Common myeloid progenitor, CD34-positive (primary cell): Measurements from ENCODE around the gene MAT2A.
A peak's percentile ranks its signal among the peaks of the same experiment; 100 is the strongest.

Source experiments
- CTCF ChIA-PET: fragments of 350-600 bp; sonication (Branson Sonifier 250); formaldehyde crosslinking; loops from one replicate; lab custom pipeline; 2021; ENCODE audit warnings: antibody characterized with exemption; lab: Charles Lee
- POLR2A ChIA-PET: fragments of 350-600 bp; sonication (Branson Sonifier 250); formaldehyde crosslinking; loops from one replicate; lab custom pipeline; 2021; ENCODE audit warnings: antibody characterized with exemption; lab: Charles Lee
- DNase-seq, 3 donors: peaks; one replicate each; pipeline versions ENCODE4 v3.0.0 to v3.0.0-alpha.2; 2013
- H3K27ac ChIP-seq, 2 experiments: 1 replicate in 1 of 2; 2 replicates in 1 of 2; pipeline ENCODE4 v1.7.0; 2013; ENCODE audit warnings: inconsistent platforms in 2 of 2, low read length in 2 of 2, mild to moderate bottlenecking in 2 of 2, low read depth in 1 of 2, moderate library complexity in 1 of 2; ENCODE audit not compliant: severe bottlenecking in 2 of 2, insufficient read depth in 1 of 2, poor library complexity in 1 of 2
- H3K27me3 ChIP-seq, 5 experiments: replicated peaks in 2 of 5; 1 replicate in 3 of 5; 2 replicates in 2 of 5; pipeline versions ENCODE4 v1.6.1 to v1.7.0; 2013; ENCODE audit warnings: low read length in 4 of 5, mild to moderate bottlenecking in 2 of 5, moderate library complexity in 2 of 5, inconsistent platforms in 1 of 5; ENCODE audit not compliant: insufficient read depth in 5 of 5, control insufficient read depth in 4 of 5
- H3K36me3 ChIP-seq, 4 experiments: 1 replicate in 2 of 4; 2 replicates in 2 of 4; pipeline versions ENCODE4 v1.6.1 to v1.7.0; 2013; ENCODE audit warnings: low read length in 3 of 4, control low read depth in 1 of 4, mild to moderate bottlenecking in 1 of 4; ENCODE audit not compliant: control insufficient read depth in 4 of 4, insufficient read depth in 4 of 4
- H3K4me1 ChIP-seq, 4 experiments: 1 replicate in 3 of 4; 2 replicates in 1 of 4; pipeline versions ENCODE4 v1.6.1 to v1.7.1; 2013; ENCODE audit warnings: low read length in 3 of 4, mild to moderate bottlenecking in 3 of 4, control low read depth in 1 of 4, inconsistent platforms in 1 of 4, moderate library complexity in 1 of 4; ENCODE audit not compliant: control insufficient read depth in 4 of 4, insufficient read depth in 4 of 4; ENCODE audit errors: control extremely low read depth in 1 of 4
- H3K4me3 ChIP-seq, 7 experiments: 1 replicate in 4 of 7; 2 replicates in 3 of 7; pipeline versions ENCODE4 v1.5.1 to v1.7.0; 2013; ENCODE audit warnings: mild to moderate bottlenecking in 7 of 7, low read length in 6 of 7, moderate library complexity in 6 of 7, inconsistent platforms in 2 of 7, low read depth in 2 of 7, control low read depth in 1 of 7; ENCODE audit not compliant: insufficient read depth in 4 of 7, control insufficient read depth in 1 of 7; ENCODE audit errors: extremely low read depth in 1 of 7
- H3K9me3 ChIP-seq, 5 experiments: 1 replicate in 4 of 5; 2 replicates in 1 of 5; pipeline versions ENCODE4 v1.6.1 to v1.7.1; 2013; ENCODE audit warnings: low read length in 4 of 5, mild to moderate bottlenecking in 2 of 5, inconsistent platforms in 1 of 5, low read depth in 1 of 5, moderate library complexity in 1 of 5; ENCODE audit not compliant: control insufficient read depth in 4 of 5, insufficient read depth in 2 of 5; ENCODE audit errors: control extremely low read depth in 1 of 5
- WGBS: methylation state at CpG from one replicate; pipeline ENCODE4 v1.1.5; 2013; ENCODE audit not compliant: insufficient coverage; 5-methylcytosine and 5-hydroxymethylcytosine counted together

MAT2A gene

GRCh38 chr2:85561280-85562212 is 22.6 kb downstream of the MAT2A start, which contains the start of gene GGCX:
Gene GGCX, minus strand, starts transcription at chr2:85561493. Its CDS starts 65 bp downstream, at chr2:85561428.
- ChIA-PET POLR2A (interaction anchor here (0.6 to 3.1 kb wide), 11 partner anchors 9 to 675 kb away, joined by 3 to 14 read pairs (median 5); partner anchors contain the start of genes MAT2A and RNF181), CTCF (interaction anchor here (0.9 to 7.0 kb wide), 12 partner anchors 10 to 173 kb away, joined by 3 to 34 read pairs (median 4); partner anchors contain the start of gene C2orf68)
- peak within 1 kb of the TSS; percentile 89 to 97 (median 91) for H3K4me3 ChIP-seq
- peak within 1 kb of the TSS; percentile 86 to 93 for H3K27ac ChIP-seq
- no peaks in the 10 kb centered on the region for H3K9me3 ChIP-seq
- H3K4me1 ChIP-seq, result peaks cover 6 to 25% (median 14%) of the 10 kb centered on the region in 4 experiments
- no peaks in the 10 kb centered on the region for H3K27me3 ChIP-seq
- peak; percentile 96 to 98 (median 98) for DNase-seq
- peaks cover 4 to 22% (median 12%) of the 10 kb centered on the region in 4 experiments for H3K36me3 ChIP-seq
- 6% methylated on average over 46 of the region's 64 CpGs for WGBS

GRCh38 chr2:85564144-85564563 is 25.2 kb downstream of the MAT2A start:
- Histone ChIP-seq H3K9me3 (no peaks in the 10 kb centered on the region), H3K4me1 (peaks cover 6 to 25% (median 14%) of the 10 kb centered on the region in 4 experiments), H3K27me3 (no peaks in the 10 kb centered on the region), H3K4me3 (no peak overlapping the region), H3K27ac (no peak overlapping the region), H3K36me3 (no peaks in the 10 kb centered on the region)
- DNase-seq, result peak in 2 of 3 donors; percentile 56 to 64
- CTCF ChIA-PET, result interaction anchor here (0.6 to 7.0 kb wide), 4 partner anchors 9 to 27 kb away, joined by 3 to 34 read pairs (median 3); no protein-coding TSS in a partner anchor
- POLR2A ChIA-PET, result interaction anchor here (3.1 kb wide), 1 partner anchor 31 kb away, joined by 14 read pairs; the partner anchor contains the start of gene RNF181
- 100% methylated on average over 5 of the region's 5 CpGs for WGBS

- Histone ChIP-seq H3K27ac (no peak overlapping the region), H3K9me3 (no peaks in the 10 kb centered on the region), H3K27me3 (no peaks in the 10 kb centered on the region), H3K4me1 (peaks cover 0 to 13% (median 6%) of the 10 kb centered on the region in 4 experiments), H3K4me3 (no peak overlapping the region), H3K36me3 (no peaks in the 10 kb centered on the region)
- ChIA-PET POLR2A (no interaction called here), CTCF (interaction anchor here (2.2 kb wide), 1 partner anchor 11 kb away, joined by 10 read pairs; the partner anchor contains the start of gene VAMP8)
- WGBS, result 100% methylated on average over 1 of the region's 4 CpGs
- DNase-seq, result no peak
Measured at GRCh38 chr2:85566265-85566664, 27.3 kb downstream of the MAT2A start.

- H3K4me3 ChIP-seq, result no peak overlapping the region
- ChIA-PET POLR2A (no interaction called here), CTCF (interaction anchor here (0.7 to 1.2 kb wide), 3 partner anchors 12 to 28 kb away, joined by 3 to 5 read pairs (median 5); no protein-coding TSS in a partner anchor)
- no peak for DNase-seq
- WGBS, result 100% methylated on average over 7 of the region's 8 CpGs
- H3K27ac ChIP-seq, result no peak overlapping the region
- no peaks in the 10 kb centered on the region for H3K27me3 ChIP-seq
- H3K36me3 ChIP-seq, result peaks cover 0 to 11% (median 3%) of the 10 kb centered on the region in 4 experiments
- no peaks in the 10 kb centered on the region for H3K9me3 ChIP-seq
- H3K4me1 ChIP-seq, result peaks cover 12 to 44% (median 39%) of the 10 kb centered on the region in 4 experiments
Measured at GRCh38 chr2:85575739-85576138, 36.8 kb downstream of the MAT2A start.

- POLR2A ChIA-PET, result interaction anchor here (1.0 to 1.1 kb wide), 3 partner anchors 25 to 123 kb away, joined by 3 to 5 read pairs (median 3); partner anchors contain the start of genes MAT2A and TMEM150A
Measured at GRCh38 chr2:85577063-85577385, 38.1 kb downstream of the MAT2A start.

GRCh38 chr2:85577386-85578242 is 38.6 kb downstream of the MAT2A start, which contains the start of gene VAMP8:
Gene VAMP8, plus strand, starts transcription at chr2:85577586. Its CDS starts 61 bp downstream, at chr2:85577647.
- no peaks in the 10 kb centered on the region for H3K27me3 ChIP-seq
- 2% methylated on average over 8 of the region's 19 CpGs for WGBS
- DNase-seq, result peak in 2 of 3 donors; percentile 44 to 61
- H3K27ac ChIP-seq, result peak within 1 kb of the TSS; percentile 91 to 95
- peaks cover 4 to 27% (median 15%) of the 10 kb centered on the region in 4 experiments for H3K36me3 ChIP-seq
- no peaks in the 10 kb centered on the region for H3K9me3 ChIP-seq
- H3K4me3 ChIP-seq, result peak within 1 kb of the TSS; percentile 37 to 92 (median 72)
- peaks cover 12 to 52% (median 45%) of the 10 kb centered on the region in 4 experiments for H3K4me1 ChIP-seq
- ChIA-PET CTCF (interaction anchor here (0.6 to 2.3 kb wide), 12 partner anchors 10 to 185 kb away, joined by 3 to 18 read pairs (median 4); partner anchors contain the start of genes RNF181 and TMEM150A), POLR2A (interaction anchor here (1.0 to 1.3 kb wide), 6 partner anchors 10 to 124 kb away, joined by 3 to 9 read pairs (median 3); partner anchors contain the start of genes MAT2A and TMEM150A)

More at GRCh38 chr2:85577063-85577385, 38.1 kb downstream of the MAT2A start:
- Histone ChIP-seq H3K36me3 (peaks cover 4 to 22% (median 11%) of the 10 kb centered on the region in 4 experiments), H3K4me1 (peaks cover 12 to 47% (median 43%) of the 10 kb centered on the region in 4 experiments), H3K4me3 (peak overlapping the region in 6 of 7 experiments; percentile 38 to 92 (median 74)), H3K27me3 (no peaks in the 10 kb centered on the region), H3K27ac (peak overlapping the region; percentile 91 to 95), H3K9me3 (no peaks in the 10 kb centered on the region)
- WGBS, result 10% methylated on average over 2 of the region's 3 CpGs
- CTCF ChIA-PET, result interaction anchor here (0.6 to 2.3 kb wide), 8 partner anchors 10 to 28 kb away, joined by 3 to 10 read pairs (median 4); partner anchors contain the start of genes RNF181 and TMEM150A
- DNase-seq, result no peak
